Measurements from ENCODE around the gene VPS25. TPM values are rescaled to one million over a fixed set of nuclear protein-coding genes. Genes with fewer than 3 reads are reported as not detected.

VPS25 gene
- total RNA-seq, 4 donors from 2014 or later = 58.3 to 111 (median 79.7) TPM

DNA sequence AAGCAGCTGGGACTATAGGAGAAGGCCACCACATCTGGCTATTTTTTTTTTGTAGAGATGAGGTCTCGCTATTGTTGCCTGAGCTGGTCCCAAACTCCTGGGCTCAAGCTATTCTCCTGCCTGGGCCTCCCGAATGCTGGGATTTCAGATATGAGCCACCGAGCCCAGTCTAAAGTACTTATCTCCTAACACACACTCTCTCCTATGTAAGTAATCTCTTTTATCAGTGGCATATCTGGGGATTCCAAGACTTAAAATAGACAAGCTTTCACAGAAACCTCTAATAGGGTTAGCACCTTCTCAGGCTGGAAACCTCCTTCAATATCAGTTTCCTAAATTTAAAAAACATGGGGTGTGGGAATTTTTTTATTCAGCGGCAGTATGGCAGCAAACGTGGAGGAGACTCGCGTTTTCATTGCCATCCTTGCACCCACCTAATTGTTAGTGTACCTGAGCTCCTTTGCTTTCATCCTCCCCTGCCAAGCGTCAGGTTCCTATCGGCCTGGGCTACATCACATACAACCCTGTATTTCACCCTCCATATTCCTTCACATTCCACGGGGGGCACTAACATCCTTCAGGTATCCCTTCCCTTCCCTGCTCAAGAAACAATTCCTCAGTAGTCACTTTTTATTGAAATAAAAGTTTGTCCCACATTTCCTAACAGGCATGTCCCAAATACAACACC lies 29.5 kb upstream of the VPS25 start:
- intact Hi-C loops (cut with DNase I; ENCODE audit: low total_unique reads) (no loop called here), in situ Hi-C loops (cut with MboI; ENCODE audit: low pct_ligation_motif_present in 1 of 4, low pct_unique_long_range_greater_than_20kb in 1 of 4, low sequenced_read_pairs in 3 of 4) (no loop called here)
- Histone ChIP-seq H3K36me3 (no peaks in the 10 kb centered on the region), H3K4me3 (peak overlapping the region; percentile 49 to 88 (median 60)), H3K27ac (peak overlapping the region; percentile 85 to 93 (median 90)), H3K9me3 (no peaks in the 10 kb centered on the region), H3K4me1 (peaks cover 12 to 18% (median 14%) of the 10 kb centered on the region in 4 donors), H3K27me3 (no peaks in the 10 kb centered on the region)
- TF ChIP-seq EP300 (IDR thresholded peaks at IDR 0.05; ENCODE audit: low read depth) = no peak
- TF ChIP-seq POLR2A (IDR thresholded peaks at IDR 0.05) = no peak
- no peak for TF ChIP-seq POLR2AphosphoS5 (IDR thresholded peaks at IDR 0.05)
- TF ChIP-seq, protein P1, sequence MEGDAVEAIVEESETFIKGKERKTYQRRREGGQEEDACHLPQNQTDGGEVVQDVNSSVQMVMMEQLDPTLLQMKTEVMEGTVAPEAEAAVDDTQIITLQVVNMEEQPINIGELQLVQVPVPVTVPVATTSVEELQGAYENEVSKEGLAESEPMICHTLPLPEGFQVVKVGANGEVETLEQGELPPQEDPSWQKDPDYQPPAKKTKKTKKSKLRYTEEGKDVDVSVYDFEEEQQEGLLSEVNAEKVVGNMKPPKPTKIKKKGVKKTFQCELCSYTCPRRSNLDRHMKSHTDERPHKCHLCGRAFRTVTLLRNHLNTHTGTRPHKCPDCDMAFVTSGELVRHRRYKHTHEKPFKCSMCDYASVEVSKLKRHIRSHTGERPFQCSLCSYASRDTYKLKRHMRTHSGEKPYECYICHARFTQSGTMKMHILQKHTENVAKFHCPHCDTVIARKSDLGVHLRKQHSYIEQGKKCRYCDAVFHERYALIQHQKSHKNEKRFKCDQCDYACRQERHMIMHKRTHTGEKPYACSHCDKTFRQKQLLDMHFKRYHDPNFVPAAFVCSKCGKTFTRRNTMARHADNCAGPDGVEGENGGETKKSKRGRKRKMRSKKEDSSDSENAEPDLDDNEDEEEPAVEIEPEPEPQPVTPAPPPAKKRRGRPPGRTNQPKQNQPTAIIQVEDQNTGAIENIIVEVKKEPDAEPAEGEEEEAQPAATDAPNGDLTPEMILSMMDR (IDR thresholded peaks at IDR 0.05) = peak in 1 of 5 experiments; percentile 17
- WGBS, 2 donors (ENCODE audit: low coverage in 1 of 2) = 21 to 59% methylated on average over 6 to 10 of the region's 10 CpGs
- DNase-seq = no peak

DNA sequence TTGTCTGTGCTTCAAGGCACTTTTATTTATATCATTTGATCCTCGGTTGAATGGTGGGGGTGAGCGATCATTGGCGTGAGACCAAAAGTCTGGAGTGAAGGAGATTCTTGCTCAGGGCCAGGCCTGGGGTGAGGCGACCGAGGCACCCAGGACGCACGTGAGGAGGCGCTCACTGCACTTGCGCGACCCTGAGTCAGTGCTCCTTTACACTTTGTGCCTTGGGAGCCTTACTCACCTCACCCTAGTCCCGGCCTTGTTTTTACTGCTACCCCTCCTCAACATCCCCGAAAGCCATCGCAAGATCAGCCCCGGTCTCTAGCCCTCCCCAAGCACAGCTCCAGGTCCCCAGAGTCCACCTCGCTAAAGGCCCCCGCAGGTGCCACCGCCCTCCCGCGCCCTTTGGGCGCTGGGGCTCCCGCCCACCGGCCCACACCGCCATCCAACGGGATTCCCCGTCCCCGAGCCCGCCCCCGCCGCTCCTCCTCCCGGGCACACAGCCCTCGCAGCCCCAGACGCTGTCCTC lies 28.9 kb upstream of the VPS25 start:
- no peaks in the 10 kb centered on the region for H3K27me3 ChIP-seq
- peak overlapping the region; percentile 85 to 93 (median 90) for H3K27ac ChIP-seq
- in situ Hi-C loops (cut with MboI; ENCODE audit: low pct_ligation_motif_present in 1 of 4, low pct_unique_long_range_greater_than_20kb in 1 of 4, low sequenced_read_pairs in 3 of 4) (no loop called here), intact Hi-C loops (cut with DNase I; ENCODE audit: low total_unique reads) (no loop called here)
- TF ChIP-seq, protein P1 (IDR thresholded peaks at IDR 0.05) = peak in 1 of 5 experiments; percentile 6
- TF ChIP-seq EP300 (IDR thresholded peaks at IDR 0.05; ENCODE audit: low read depth) = no peak
- H3K4me1 ChIP-seq = peaks cover 12 to 18% (median 14%) of the 10 kb centered on the region in 4 donors
- WGBS, 2 donors (ENCODE audit: low coverage in 1 of 2) = 0 to 2% methylated on average over 9 to 31 of the region's 32 CpGs
- DNase-seq = peak; percentile 80
- H3K4me3 ChIP-seq = peak overlapping the region; percentile 49 to 88 (median 60)
- H3K9me3 ChIP-seq = no peaks in the 10 kb centered on the region
- no peaks in the 10 kb centered on the region for H3K36me3 ChIP-seq

DNA sequence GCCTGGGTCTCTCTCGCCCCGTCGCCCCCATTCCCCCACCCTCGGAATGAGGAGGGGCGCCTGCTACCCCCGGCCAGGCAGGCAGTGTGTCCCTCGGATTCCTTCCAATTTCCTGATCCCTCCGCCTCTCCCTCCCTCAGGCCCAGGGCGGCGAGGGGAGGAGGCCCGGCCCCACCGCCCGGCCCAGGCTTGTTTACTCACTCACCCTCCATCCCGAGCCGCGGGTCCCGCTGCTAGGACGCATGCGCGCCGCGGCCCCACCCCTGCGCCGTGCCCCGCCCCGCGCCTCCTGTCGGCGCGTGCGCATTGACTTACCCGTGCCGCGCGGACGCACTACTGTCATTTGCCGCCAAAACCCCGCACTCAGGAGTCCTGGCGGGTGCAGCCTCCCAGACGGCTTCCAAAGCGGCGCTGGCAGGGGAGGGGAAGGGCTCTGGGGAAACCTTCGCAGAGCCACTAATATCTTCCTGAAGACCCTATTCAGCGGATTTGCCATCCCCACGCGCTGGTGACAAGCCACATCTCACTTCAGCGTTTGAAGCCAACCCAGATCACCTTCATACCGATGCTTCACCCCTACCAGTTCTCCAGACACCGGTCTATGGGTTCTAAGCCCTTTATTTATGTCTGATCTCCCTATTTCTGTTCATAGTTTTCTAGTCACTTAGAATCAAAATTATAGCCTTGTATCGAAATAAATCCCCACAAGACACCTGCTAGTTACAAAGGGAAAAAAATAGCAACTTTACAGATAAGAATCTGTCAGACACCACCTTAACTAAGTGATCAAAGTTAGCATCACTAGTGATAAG lies 28.2 kb upstream of the VPS25 start, which contains the start of gene EZH1:
Gene EZH1, minus strand, starts transcription at position 235 of the 812 bp plus-strand sequence. CDS start 16,099 bp downstream, outside the sequence.
- peaks cover 12 to 19% (median 14%) of the 10 kb centered on the region in 4 donors for H3K4me1 ChIP-seq
- H3K36me3 ChIP-seq = no peaks in the 10 kb centered on the region
- intact Hi-C loops (cut with DNase I; ENCODE audit: low total_unique reads) (no loop called here), in situ Hi-C loops (cut with MboI; ENCODE audit: low pct_ligation_motif_present in 1 of 4, low pct_unique_long_range_greater_than_20kb in 1 of 4, low sequenced_read_pairs in 3 of 4) (no loop called here)
- H3K9me3 ChIP-seq = no peaks in the 10 kb centered on the region
- H3K27ac ChIP-seq = peak within 1 kb of the TSS; percentile 85 to 93 (median 90)
- H3K4me3 ChIP-seq = peak within 1 kb of the TSS; percentile 49 to 88 (median 60)
- 0 to 22% methylated on average over 4 to 18 of the region's 50 CpGs for WGBS, 2 donors (ENCODE audit: low coverage in 1 of 2)
- peak; percentile 93 for DNase-seq
- no peaks in the 10 kb centered on the region for H3K27me3 ChIP-seq
- TF ChIP-seq POLR2A (IDR thresholded peaks at IDR 0.05) (peak; percentile 85), POLR2AphosphoS5 (IDR thresholded peaks at IDR 0.05) (peak; percentile 76 to 89 (median 86)), EP300 (IDR thresholded peaks at IDR 0.05; ENCODE audit: low read depth) (no peak)
- TF ChIP-seq, protein P1 (IDR thresholded peaks at IDR 0.05) = peak in 2 of 5 experiments; percentile 45 to 53
